Stimulated activated CD8-positive, alpha-beta memory T cell treated with anti-CD3 and anti-CD28 coated beads, Interleukin-7, amount 100 ng/mL, for 4 hours (primary cell): ENCODE data around the gene HINT2.
A peak's percentile ranks its signal among the peaks of the same experiment; 100 is the strongest.

ENCODE experiments used
- DNase-seq, 2 donors: peaks; one replicate each; pipeline ENCODE4 v3.0.0-alpha.2; 2020; ENCODE audit warnings: low read depth in 2 of 2

The HINT2 gene

DNA sequence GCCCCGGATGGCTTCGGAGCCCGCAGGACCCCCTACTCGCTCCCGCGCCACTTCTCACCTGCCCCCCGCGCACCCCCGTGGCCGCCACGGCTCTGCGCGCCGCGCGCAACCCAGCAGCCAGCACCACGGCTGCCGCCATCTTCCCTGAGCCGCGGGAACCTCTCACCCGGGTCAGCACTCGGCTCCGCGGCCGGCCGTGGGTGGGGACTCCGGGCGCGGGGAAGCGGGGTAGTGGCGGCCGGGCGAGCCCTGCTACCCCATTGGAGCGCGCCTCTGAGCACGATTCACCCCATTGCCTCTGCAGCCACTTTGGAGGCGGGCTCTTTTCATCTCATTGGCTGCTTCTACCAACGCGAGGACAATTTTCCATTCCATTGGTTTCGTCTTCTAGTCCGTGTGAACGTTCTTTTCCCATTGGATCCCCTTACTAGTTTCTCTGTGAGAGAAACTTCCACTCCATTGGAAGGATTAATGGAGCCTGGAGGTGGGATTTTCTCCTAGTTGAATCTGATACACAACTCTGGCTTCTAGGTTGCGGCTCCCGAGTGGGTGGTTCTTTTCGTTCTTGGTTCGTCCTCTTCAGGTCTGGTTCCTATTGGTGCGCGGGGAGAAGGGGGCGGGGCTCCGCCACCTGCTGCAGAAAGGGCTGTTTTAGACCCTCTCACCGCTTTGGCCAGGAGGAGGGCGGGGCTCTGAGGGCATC lies at the start of gene HINT2:
Gene HINT2 (minus strand): TSS at position 202 of the 703 bp plus-strand sequence. CDS start 63 bp downstream, at position 139.
- peak; percentile 97 to 98 for DNase-seq

DNA sequence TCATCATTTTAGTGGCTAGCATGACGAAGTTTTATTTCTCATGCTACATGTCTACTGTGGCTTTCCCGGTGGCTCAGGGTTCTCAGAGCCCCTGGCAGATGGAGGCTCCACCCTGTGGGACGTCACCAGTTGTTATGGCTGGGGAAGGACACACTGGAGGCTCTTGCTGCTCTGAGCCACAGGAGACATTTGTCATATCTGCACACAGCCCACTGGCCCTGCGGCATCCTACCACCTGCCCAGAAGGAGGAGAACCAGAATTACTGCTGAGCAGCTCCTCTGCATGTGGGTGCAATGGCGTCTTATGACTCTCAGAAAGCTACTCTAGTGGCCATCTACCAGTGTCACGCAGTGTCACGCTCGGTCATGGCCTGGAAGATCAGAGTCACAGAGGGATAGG lies 48.7 kb upstream of the HINT2 start:
- no peak for DNase-seq

GRCh38 chr9:35862328-35862727 lies 47.5 kb upstream of the HINT2 start:
- no peak for DNase-seq

GRCh38 chr9:35861161-35861897 lies 46.5 kb upstream of the HINT2 start:
- no peak for DNase-seq

DNA sequence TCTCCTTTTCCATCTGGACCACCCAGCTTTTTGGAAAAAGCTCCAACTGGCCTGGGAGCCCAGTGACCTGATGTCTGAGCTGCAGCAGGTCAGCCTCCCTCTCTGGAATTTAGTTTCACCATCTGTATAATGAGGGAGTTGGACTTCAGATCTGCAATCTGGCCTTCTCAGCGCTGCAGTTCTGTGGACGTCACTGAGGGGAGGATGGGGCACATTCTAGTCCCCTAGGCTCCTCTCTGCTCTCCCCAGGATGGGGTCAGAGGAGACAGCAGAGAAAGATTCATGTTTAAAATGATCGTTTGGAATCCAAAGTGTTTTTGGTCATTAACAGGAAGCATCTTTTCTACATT lies 45.1 kb upstream of the HINT2 start:
- no peak for DNase-seq

GRCh38 chr9:35859310-35859989 lies 44.6 kb upstream of the HINT2 start:
- no peak for DNase-seq

- DNase-seq: no peak
Measured at GRCh38 chr9:35858458-35858857, 43.6 kb upstream of the HINT2 start.

GRCh38 chr9:35856882-35857281 lies 42.0 kb upstream of the HINT2 start:
- DNase-seq: no peak

GRCh38 chr9:35856206-35856605 lies 41.4 kb upstream of the HINT2 start:
- no peak for DNase-seq

- no peak for DNase-seq
Measured at GRCh38 chr9:35854091-35854762, 39.4 kb upstream of the HINT2 start.

DNA sequence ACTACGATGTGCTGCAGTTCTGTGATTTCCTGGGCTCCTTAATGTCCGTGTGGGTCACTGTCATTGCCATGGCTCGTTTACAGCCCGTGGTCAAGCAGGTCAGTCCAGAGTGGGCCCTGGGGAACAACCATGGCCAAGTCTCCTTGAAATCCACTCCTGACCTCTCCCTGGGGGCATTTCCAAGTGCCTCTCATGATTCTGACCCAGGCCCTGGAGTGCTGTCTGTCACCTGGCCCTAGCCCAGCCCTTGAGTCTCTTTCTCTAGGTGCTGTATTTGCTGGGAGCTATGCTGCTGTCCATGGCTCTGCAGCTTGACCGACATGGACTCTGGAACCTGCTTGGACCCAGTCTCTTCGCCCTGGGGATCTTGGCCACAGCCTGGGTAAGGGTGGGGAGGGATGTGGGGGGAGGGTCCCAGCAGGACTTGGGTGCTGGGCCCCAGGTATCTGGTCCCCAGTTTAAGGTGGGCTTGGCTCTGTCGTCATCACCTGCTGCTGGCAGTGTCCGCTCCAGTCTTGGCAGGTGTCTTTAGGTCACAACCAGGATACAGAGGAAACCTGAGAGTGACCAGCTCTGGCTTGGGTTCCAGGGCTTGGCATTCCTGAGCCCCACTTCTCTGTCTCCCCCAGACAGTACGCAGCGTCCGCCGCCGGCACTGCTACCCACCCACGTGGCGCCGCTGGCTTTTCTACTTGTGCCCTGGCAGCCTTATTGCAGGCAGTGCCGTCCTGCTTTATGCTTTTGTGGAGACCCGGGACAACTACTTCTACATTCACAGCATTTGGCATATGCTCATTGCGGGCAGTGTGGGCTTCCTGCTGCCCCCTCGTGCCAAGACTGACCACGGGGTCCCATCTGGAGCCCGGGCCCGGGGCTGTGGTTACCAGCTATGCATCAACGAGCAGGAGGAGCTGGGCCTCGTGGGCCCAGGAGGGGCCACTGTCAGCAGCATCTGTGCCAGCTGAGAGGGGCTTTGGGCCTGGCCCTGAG lies 38.3 kb upstream of the HINT2 start:
- DNase-seq: no peak

GRCh38 chr9:35852267-35852815 lies 37.5 kb upstream of the HINT2 start:
- DNase-seq: no peak

GRCh38 chr9:35847792-35848572 lies 33.1 kb upstream of the HINT2 start:
- no peak for DNase-seq

DNA sequence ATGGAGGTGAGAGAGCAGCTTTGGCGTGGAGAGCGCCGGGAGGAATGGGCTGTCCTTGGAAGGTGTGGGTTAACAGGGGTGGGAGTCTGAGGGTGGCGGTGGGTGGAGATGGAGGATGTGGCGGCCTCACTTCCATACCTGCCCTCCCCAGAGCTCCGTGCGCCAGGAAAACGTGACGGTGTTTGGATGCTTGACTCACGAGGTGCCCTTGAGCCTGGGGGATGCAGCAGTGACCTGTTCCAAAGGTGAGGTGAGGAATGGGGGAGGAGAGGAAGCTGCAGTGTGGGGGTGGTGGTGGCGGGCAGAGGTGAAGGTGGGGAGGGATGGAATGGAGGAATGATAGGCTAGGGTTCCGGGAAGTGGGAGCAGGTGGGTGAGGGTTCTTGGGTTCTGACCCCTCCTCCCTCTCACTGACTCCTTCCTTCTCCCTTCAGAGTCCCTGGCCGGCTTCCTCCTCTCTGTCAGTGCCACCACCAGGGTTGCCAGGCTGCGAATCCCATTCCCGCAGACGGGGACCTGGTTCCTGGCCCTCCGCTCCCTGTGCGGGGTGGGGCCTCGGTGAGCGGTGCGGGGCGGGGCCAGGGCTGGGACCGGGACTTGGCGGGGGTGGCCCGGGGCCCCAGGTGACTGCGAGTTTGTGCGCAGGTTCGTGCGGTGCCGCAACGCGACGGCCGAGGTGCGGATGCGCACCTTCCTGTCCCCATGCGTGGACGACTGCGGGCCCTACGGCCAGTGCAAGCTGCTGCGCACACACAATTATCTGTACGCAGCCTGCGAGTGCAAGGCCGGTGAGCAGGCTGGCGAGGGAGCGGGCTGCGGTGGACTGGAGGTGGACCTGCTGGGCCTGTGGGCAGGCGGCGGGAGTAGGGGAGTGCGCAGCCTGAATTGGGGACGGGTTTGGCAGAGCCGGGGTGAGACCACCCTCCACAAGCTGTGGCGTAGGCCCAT lies 31.3 kb upstream of the HINT2 start:
- DNase-seq: no peak

DNA sequence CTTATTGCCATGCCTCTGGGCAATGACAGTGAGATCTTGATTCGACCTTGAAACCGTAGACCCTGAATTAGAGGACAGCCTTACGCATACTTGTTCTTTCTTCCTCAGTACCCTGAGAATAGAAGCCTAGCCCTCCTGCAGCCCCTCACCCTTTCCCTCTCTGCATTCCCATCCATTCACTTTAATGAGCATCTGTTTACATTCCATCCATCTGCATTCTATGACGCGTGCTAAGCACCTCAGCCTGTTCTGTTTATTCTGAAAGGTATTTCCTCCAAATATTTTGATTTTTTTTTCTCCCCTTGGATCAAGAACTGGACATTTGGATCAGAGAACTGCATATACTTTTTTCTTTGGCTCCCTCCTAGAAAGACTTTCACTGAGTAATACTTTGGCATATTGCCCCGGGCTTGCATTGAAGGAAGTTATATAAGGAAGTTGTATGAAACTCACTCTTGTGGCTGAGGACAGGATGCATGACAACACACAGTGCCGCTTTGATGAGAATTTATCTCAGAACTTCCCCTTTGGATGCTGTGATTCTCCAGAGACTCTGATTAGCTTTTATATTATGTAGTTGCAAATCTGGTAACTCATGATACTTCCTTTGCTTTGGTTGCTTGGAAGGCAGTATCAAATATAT lies 29.9 kb upstream of the HINT2 start:
- no peak for DNase-seq

GRCh38 chr9:35842795-35843194 lies 28.0 kb upstream of the HINT2 start:
- no peak for DNase-seq

- DNase-seq: no peak
Measured at GRCh38 chr9:35842020-35842745, 27.3 kb upstream of the HINT2 start.

GRCh38 chr9:35841645-35841900 lies 26.7 kb upstream of the HINT2 start:
- no peak for DNase-seq
